Ishikawa (cell line): ENCODE results near the gene EMILIN3.

Experiments used
- EP300 ChIP-seq: IDR thresholded peaks from 2 replicates; pipeline ENCODE4 v1.6.1; 2012; ENCODE audit warnings: borderline replicate concordance
- YY1 ChIP-seq: IDR thresholded peaks from 2 replicates; pipeline ENCODE4 v1.6.1; 2012; ENCODE audit warnings: low read depth
- ZBTB7A ChIP-seq: IDR thresholded peaks from 2 replicates; pipeline ENCODE4 v1.6.1; 2012; ENCODE audit warnings: low read depth

GRCh38 chr20:41336711-41337492, 29.7 kb downstream of the EMILIN3 start:
- TF ChIP-seq YY1 (no peak), EP300 (no peak), ZBTB7A (no peak)
